Cardiac muscle cell (in vitro differentiated cells and primary cell): ENCODE data around the gene IRF8. TPM values are rescaled to one million over a fixed set of nuclear protein-coding genes. Genes with fewer than 3 reads are reported as not detected.

ENCODE experiments used
- DNase-seq, 2 donors: peaks; one replicate each; pipeline versions ENCODE4 v3.0.0 to v3.0.0-alpha.2; 2010 to 2017; ENCODE audit warnings: low read depth in 1 of 2, low spot score in 1 of 2
- H3K27ac ChIP-seq: fragments of 200-600 bp; sonication (generic); 2 replicates; pipeline ENCODE4 v1.5.1; 2016
- H3K27me3 ChIP-seq: fragments of 200-600 bp; sonication (generic); 2 replicates; pipeline ENCODE4 v1.6.0; 2016; ENCODE audit warnings: control low read depth
- H3K36me3 ChIP-seq: fragments of 200-600 bp; sonication (generic); 2 replicates; pipeline ENCODE4 v1.5.1; 2016; ENCODE audit warnings: control low read depth
- H3K4me1 ChIP-seq: fragments of 200-600 bp; sonication (generic); 2 replicates; pipeline ENCODE4 v1.8.1; 2017; ENCODE audit warnings: low read depth, mild to moderate bottlenecking, mixed run types
- H3K4me3 ChIP-seq: fragments of 200-600 bp; sonication (generic); 2 replicates; pipeline ENCODE4 v1.5.1; 2016; ENCODE audit warnings: mild to moderate bottlenecking
- H3K9me3 ChIP-seq: fragments of 200-600 bp; sonication (generic); 2 replicates; pipeline ENCODE4 v1.5.1; 2017; ENCODE audit warnings: low read depth, mild to moderate bottlenecking, control low read depth
- CTCF ChIP-seq: IDR thresholded peaks from 2 replicates; pipeline ENCODE4 v1.5.1; 2012; ENCODE audit warnings: low read depth, mild to moderate bottlenecking, low read length
- polyA plus RNA-seq: library from polyadenylated mRNA; unstranded; fragments of >200 nt; fragmentation: Nextera tagmentation; extraction: Ambion mirVana; gene quantifications from 2 replicates; pipeline ENCODE4 v1.2.1, GENCODE V29; 2016
- total RNA-seq: library from RNA; depleted of rRNA; stranded (reverse); fragments of >200 nt; gene quantifications from 2 replicates; pipeline ENCODE4 v1.2.3, GENCODE V29; 2016

The IRF8 gene
- total and polyA plus RNA-seq, 2 experiments from 2014 or later: 1.7 to 12.8 TPM

- Histone ChIP-seq H3K9me3 (no peaks in the 10 kb centered on the region), H3K27me3 (no peaks in the 10 kb centered on the region), H3K4me1 (no peaks in the 10 kb centered on the region), H3K36me3 (no peaks in the 10 kb centered on the region), H3K4me3 (no peak overlapping the region), H3K27ac (no peak overlapping the region)
- DNase-seq: peak in 1 of 2 donors; percentile 25
- TF ChIP-seq CTCF: no peak
Observed at GRCh38 chr16:85863384-85863774, 35.6 kb upstream of the IRF8 start.

GRCh38 chr16:85864965-85865364, 34.0 kb upstream of the IRF8 start:
- H3K36me3 ChIP-seq: no peaks in the 10 kb centered on the region
- H3K27ac ChIP-seq: no peak overlapping the region
- H3K4me3 ChIP-seq: no peak overlapping the region
- H3K9me3 ChIP-seq: no peaks in the 10 kb centered on the region
- H3K27me3 ChIP-seq: no peaks in the 10 kb centered on the region
- TF ChIP-seq CTCF: no peak
- DNase-seq: no peak
- H3K4me1 ChIP-seq: no peaks in the 10 kb centered on the region

GRCh38 chr16:85867189-85867588, 31.8 kb upstream of the IRF8 start:
- Histone ChIP-seq H3K4me1 (peaks cover 4% of the 10 kb centered on the region), H3K9me3 (no peaks in the 10 kb centered on the region), H3K27me3 (no peaks in the 10 kb centered on the region), H3K27ac (no peak overlapping the region), H3K36me3 (no peaks in the 10 kb centered on the region), H3K4me3 (no peak overlapping the region)
- no peak for DNase-seq
- no peak for TF ChIP-seq CTCF

GRCh38 chr16:85868495-85868894, 30.5 kb upstream of the IRF8 start:
- DNase-seq: no peak
- TF ChIP-seq CTCF: no peak
- Histone ChIP-seq H3K36me3 (no peaks in the 10 kb centered on the region), H3K4me3 (no peak overlapping the region), H3K27ac (no peak overlapping the region), H3K4me1 (peaks cover 4% of the 10 kb centered on the region), H3K27me3 (no peaks in the 10 kb centered on the region), H3K9me3 (no peaks in the 10 kb centered on the region)

- no peak for DNase-seq
- no peaks in the 10 kb centered on the region for H3K27me3 ChIP-seq
- H3K4me1 ChIP-seq: peaks cover 4% of the 10 kb centered on the region
- TF ChIP-seq CTCF: no peak
- H3K27ac ChIP-seq: no peak overlapping the region
- no peak overlapping the region for H3K4me3 ChIP-seq
- no peaks in the 10 kb centered on the region for H3K36me3 ChIP-seq
- H3K9me3 ChIP-seq: no peaks in the 10 kb centered on the region
Observed at GRCh38 chr16:85869206-85869605, 29.8 kb upstream of the IRF8 start.
